WTC11 (cell line): ENCODE measurements around the gene GOLGA5. TPM values are rescaled to one million over a fixed set of nuclear protein-coding genes. Genes with fewer than 3 reads are reported as not detected.

ENCODE experiments used
- ATAC-seq: fragments of 200-7000 bp; cut with Tn5 transposase; 2 replicates; pipeline ENCODE4 v1.10.0; 2021; ENCODE audit warnings: mild to moderate bottlenecking, moderate library complexity
- CTCF ChIA-PET: fragments of 300-600 bp; sonication (Branson Sonifier 250); formaldehyde crosslinking; loops from one replicate; lab custom pipeline; 2021; ENCODE audit warnings: antibody characterized with exemption; lab: Charles Lee
- POLR2A ChIA-PET: fragments of 350-600 bp; sonication (Branson Sonifier 250); formaldehyde crosslinking; loops from one replicate; lab custom pipeline; 2021; ENCODE audit warnings: antibody characterized with exemption; lab: Charles Lee
- DNase-seq: peaks from one replicate; pipeline ENCODE4 v3.0.0; 2021; ENCODE audit warnings: low spot score
- H3K27ac Mint-ChIP-seq: 2 replicates; pipeline ENCODE4 v1.8.0; 2021; ENCODE audit warnings: mixed read lengths
- H3K27me3 Mint-ChIP-seq: 2 replicates; pipeline ENCODE4 v1.8.0; 2021; ENCODE audit warnings: low read depth, mild to moderate bottlenecking, moderate library complexity, mixed read lengths
- H3K36me3 Mint-ChIP-seq: 2 replicates; pipeline ENCODE4 v1.8.0; 2021; ENCODE audit warnings: mixed read lengths
- H3K4me1 Mint-ChIP-seq: 2 replicates; pipeline ENCODE4 v1.8.0; 2022; ENCODE audit warnings: mixed read lengths
- H3K4me3 Mint-ChIP-seq: 2 replicates; pipeline ENCODE4 v1.8.0; 2021; ENCODE audit warnings: mild to moderate bottlenecking, moderate library complexity, mixed read lengths
- H3K9me3 Mint-ChIP-seq: 2 replicates; pipeline ENCODE4 v1.8.0; 2021; ENCODE audit warnings: mixed read lengths
- AR ChIP-seq: fragments of 250-450 bp; sonication (Bioruptor Pico); IDR thresholded peaks from 2 replicates; pipeline ENCODE4 v1.9.0; 2021; ENCODE audit warnings: mild to moderate bottlenecking
- ATF1 ChIP-seq: sonication (generic); formaldehyde crosslinking; IDR thresholded peaks from 2 replicates; pipeline ENCODE4 v1.8.1; 2023; ENCODE audit warnings: mild to moderate bottlenecking, moderate library complexity, missing genetic modification reagents
- ATF2 ChIP-seq: sonication (generic); formaldehyde crosslinking; IDR thresholded peaks from 2 replicates; pipeline ENCODE4 v1.8.1; 2022; ENCODE audit warnings: low read depth, missing genetic modification reagents, borderline replicate concordance
- CBFB ChIP-seq: sonication (generic); formaldehyde crosslinking; IDR thresholded peaks from 2 replicates; pipeline ENCODE4 v1.8.1; 2022; ENCODE audit warnings: mild to moderate bottlenecking, low read depth, missing genetic modification reagents
- CREM ChIP-seq: sonication (generic); formaldehyde crosslinking; IDR thresholded peaks from 2 replicates; pipeline ENCODE4 v1.8.1; 2022; ENCODE audit warnings: mild to moderate bottlenecking, missing genetic modification reagents, moderate library complexity
- E2F1 ChIP-seq: sonication (generic); formaldehyde crosslinking; IDR thresholded peaks from 2 replicates; pipeline ENCODE4 v1.8.0; 2022; ENCODE audit warnings: mild to moderate bottlenecking, missing genetic modification reagents
- EMX1 ChIP-seq: fragments of 250-450 bp; sonication (Bioruptor Pico); IDR thresholded peaks from 2 replicates; pipeline ENCODE4 v1.8.0; 2021; ENCODE audit warnings: mild to moderate bottlenecking
- FOXK1 ChIP-seq: sonication (generic); formaldehyde crosslinking; IDR thresholded peaks from 2 replicates; pipeline ENCODE4 v1.8.0; 2022; ENCODE audit warnings: mild to moderate bottlenecking, moderate library complexity, missing genetic modification reagents
- GABPB1 ChIP-seq: sonication (generic); formaldehyde crosslinking; IDR thresholded peaks from 2 replicates; pipeline ENCODE4 v1.8.1; 2023; ENCODE audit warnings: mild to moderate bottlenecking, missing genetic modification reagents
- GTF2I ChIP-seq: fragments of 250-450 bp; sonication (Bioruptor Pico); conservative IDR thresholded peaks from 2 replicates; pipeline ENCODE4 v1.4.0; 2021; ENCODE audit warnings: mild to moderate bottlenecking
- HMGA2 ChIP-seq: fragments of 250-450 bp; sonication (Bioruptor Pico); IDR thresholded peaks from 2 replicates; pipeline ENCODE4 v1.4.0; 2021; ENCODE audit warnings: mild to moderate bottlenecking, moderate library complexity
- JUN ChIP-seq: sonication (generic); formaldehyde crosslinking; IDR thresholded peaks from 2 replicates; pipeline ENCODE4 v1.8.0; 2023; ENCODE audit warnings: mild to moderate bottlenecking, missing genetic modification reagents
- KAT7 ChIP-seq: sonication (generic); formaldehyde crosslinking; IDR thresholded peaks from 2 replicates; pipeline ENCODE4 v1.8.1; 2023; ENCODE audit warnings: missing genetic modification reagents, mild to moderate bottlenecking, borderline replicate concordance
- NFATC4 ChIP-seq: fragments of 250-450 bp; sonication (Bioruptor Pico); IDR thresholded peaks from 2 replicates; pipeline ENCODE4 v1.9.0; 2021; ENCODE audit warnings: mild to moderate bottlenecking
- NR1H2 ChIP-seq: sonication (generic); formaldehyde crosslinking; IDR thresholded peaks from 2 replicates; pipeline ENCODE4 v1.9.0; 2021; ENCODE audit warnings: mild to moderate bottlenecking, moderate library complexity, missing genetic modification reagents
- PRRX2 ChIP-seq: fragments of 250-450 bp; sonication (Bioruptor Pico); IDR thresholded peaks from 2 replicates; pipeline ENCODE4 v1.8.0; 2021; ENCODE audit warnings: mild to moderate bottlenecking
- RORB ChIP-seq: fragments of 250-450 bp; sonication (Bioruptor Pico); IDR thresholded peaks from 2 replicates; pipeline ENCODE4 v1.9.0; 2021; ENCODE audit warnings: mild to moderate bottlenecking
- SP1 ChIP-seq: sonication (generic); formaldehyde crosslinking; conservative IDR thresholded peaks from 2 replicates; pipeline ENCODE4 v1.8.1; 2022; ENCODE audit warnings: missing genetic modification reagents
- TCF7 ChIP-seq: sonication (generic); formaldehyde crosslinking; IDR thresholded peaks from 2 replicates; pipeline ENCODE4 v1.8.0; 2022; ENCODE audit warnings: mild to moderate bottlenecking, low read depth, missing genetic modification reagents, moderate library complexity
- ZNF263 ChIP-seq: sonication (generic); formaldehyde crosslinking; IDR thresholded peaks from 2 replicates; pipeline ENCODE4 v1.8.1; 2022; ENCODE audit warnings: low read depth, mild to moderate bottlenecking, moderate library complexity, missing genetic modification reagents
- ZNF671 ChIP-seq: fragments of 250-450 bp; sonication (Bioruptor Pico); IDR thresholded peaks from 2 replicates; pipeline ENCODE4 v1.8.0; 2021; ENCODE audit warnings: mild to moderate bottlenecking
- total RNA-seq: library from RNA; stranded (reverse); gene quantifications from 3 replicates; pipeline ENCODE4 v1.2.3, GENCODE V29; 2021
- TF ChIP-seq, protein P1 (sequence below): fragments of 250-450 bp; sonication (Bioruptor Pico); IDR thresholded peaks from 2 replicates; pipeline ENCODE4 v1.8.0; 2021; ENCODE audit warnings: mild to moderate bottlenecking
- TF ChIP-seq, protein P2 (sequence below): fragments of 250-450 bp; sonication (Bioruptor Pico); IDR thresholded peaks from 2 replicates; pipeline ENCODE4 v1.9.0; 2021; ENCODE audit warnings: mild to moderate bottlenecking, borderline replicate concordance
- TF ChIP-seq, protein P3 (sequence below): sonication (generic); formaldehyde crosslinking; conservative IDR thresholded peaks from 2 replicates; pipeline ENCODE4 v1.8.1; 2023; ENCODE audit warnings: mild to moderate bottlenecking, low read depth, missing genetic modification reagents, moderate library complexity

GOLGA5 gene
- total RNA-seq, 1 experiment from 2014 or later: 27.0 TPM

GRCh38 chr14:92759679-92760523 is 34.2 kb upstream of the GOLGA5 start (continued):
- TF ChIP-seq AR: no peak
- TF ChIP-seq, protein P1, sequence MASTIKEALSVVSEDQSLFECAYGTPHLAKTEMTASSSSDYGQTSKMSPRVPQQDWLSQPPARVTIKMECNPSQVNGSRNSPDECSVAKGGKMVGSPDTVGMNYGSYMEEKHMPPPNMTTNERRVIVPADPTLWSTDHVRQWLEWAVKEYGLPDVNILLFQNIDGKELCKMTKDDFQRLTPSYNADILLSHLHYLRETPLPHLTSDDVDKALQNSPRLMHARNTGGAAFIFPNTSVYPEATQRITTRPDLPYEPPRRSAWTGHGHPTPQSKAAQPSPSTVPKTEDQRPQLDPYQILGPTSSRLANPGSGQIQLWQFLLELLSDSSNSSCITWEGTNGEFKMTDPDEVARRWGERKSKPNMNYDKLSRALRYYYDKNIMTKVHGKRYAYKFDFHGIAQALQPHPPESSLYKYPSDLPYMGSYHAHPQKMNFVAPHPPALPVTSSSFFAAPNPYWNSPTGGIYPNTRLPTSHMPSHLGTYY (CRISPR knock-in tag): no peak
- no peak for TF ChIP-seq E2F1 (CRISPR knock-in tag)
- TF ChIP-seq ATF1 (CRISPR knock-in tag): no peak
- no peak for TF ChIP-seq ZNF671 (CRISPR knock-in tag)
- TF ChIP-seq NR1H2 (CRISPR knock-in tag): no peak
- no peak for TF ChIP-seq ZNF263 (CRISPR knock-in tag)

DNA sequence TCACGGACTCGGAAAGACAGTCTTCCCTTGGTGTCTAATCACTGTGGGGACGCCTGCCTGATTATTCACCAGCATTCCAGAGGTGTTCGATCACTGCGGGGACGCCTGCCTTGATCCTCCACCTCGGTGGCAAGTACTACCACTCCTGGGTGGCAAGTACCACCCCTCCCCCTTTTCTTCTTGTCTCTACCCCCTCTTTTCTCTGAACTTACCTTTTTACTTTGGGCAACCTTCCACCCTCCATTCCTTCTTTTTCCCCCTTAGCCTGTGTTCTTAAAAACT is 33.6 kb upstream of the GOLGA5 start:
- ATAC-seq: no peak
- TF ChIP-seq ATF2 (CRISPR knock-in tag) (no peak), JUN (CRISPR knock-in tag) (no peak), GABPB1 (CRISPR knock-in tag) (no peak), EMX1 (no peak), PRRX2 (no peak), SP1 (no peak), CREM (CRISPR knock-in tag) (no peak), CBFB (CRISPR knock-in tag) (no peak), HMGA2 (no peak), TCF7 (CRISPR knock-in tag) (no peak), NFATC4 (CRISPR knock-in tag) (no peak), FOXK1 (no peak), KAT7 (CRISPR knock-in tag) (no peak), RORB (CRISPR knock-in tag) (no peak), GTF2I (CRISPR knock-in tag) (no peak)
- TF ChIP-seq, protein P2, sequence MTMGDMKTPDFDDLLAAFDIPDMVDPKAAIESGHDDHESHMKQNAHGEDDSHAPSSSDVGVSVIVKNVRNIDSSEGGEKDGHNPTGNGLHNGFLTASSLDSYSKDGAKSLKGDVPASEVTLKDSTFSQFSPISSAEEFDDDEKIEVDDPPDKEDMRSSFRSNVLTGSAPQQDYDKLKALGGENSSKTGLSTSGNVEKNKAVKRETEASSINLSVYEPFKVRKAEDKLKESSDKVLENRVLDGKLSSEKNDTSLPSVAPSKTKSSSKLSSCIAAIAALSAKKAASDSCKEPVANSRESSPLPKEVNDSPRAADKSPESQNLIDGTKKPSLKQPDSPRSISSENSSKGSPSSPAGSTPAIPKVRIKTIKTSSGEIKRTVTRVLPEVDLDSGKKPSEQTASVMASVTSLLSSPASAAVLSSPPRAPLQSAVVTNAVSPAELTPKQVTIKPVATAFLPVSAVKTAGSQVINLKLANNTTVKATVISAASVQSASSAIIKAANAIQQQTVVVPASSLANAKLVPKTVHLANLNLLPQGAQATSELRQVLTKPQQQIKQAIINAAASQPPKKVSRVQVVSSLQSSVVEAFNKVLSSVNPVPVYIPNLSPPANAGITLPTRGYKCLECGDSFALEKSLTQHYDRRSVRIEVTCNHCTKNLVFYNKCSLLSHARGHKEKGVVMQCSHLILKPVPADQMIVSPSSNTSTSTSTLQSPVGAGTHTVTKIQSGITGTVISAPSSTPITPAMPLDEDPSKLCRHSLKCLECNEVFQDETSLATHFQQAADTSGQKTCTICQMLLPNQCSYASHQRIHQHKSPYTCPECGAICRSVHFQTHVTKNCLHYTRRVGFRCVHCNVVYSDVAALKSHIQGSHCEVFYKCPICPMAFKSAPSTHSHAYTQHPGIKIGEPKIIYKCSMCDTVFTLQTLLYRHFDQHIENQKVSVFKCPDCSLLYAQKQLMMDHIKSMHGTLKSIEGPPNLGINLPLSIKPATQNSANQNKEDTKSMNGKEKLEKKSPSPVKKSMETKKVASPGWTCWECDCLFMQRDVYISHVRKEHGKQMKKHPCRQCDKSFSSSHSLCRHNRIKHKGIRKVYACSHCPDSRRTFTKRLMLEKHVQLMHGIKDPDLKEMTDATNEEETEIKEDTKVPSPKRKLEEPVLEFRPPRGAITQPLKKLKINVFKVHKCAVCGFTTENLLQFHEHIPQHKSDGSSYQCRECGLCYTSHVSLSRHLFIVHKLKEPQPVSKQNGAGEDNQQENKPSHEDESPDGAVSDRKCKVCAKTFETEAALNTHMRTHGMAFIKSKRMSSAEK (CRISPR knock-in tag): no peak
- TF ChIP-seq, protein P3, sequence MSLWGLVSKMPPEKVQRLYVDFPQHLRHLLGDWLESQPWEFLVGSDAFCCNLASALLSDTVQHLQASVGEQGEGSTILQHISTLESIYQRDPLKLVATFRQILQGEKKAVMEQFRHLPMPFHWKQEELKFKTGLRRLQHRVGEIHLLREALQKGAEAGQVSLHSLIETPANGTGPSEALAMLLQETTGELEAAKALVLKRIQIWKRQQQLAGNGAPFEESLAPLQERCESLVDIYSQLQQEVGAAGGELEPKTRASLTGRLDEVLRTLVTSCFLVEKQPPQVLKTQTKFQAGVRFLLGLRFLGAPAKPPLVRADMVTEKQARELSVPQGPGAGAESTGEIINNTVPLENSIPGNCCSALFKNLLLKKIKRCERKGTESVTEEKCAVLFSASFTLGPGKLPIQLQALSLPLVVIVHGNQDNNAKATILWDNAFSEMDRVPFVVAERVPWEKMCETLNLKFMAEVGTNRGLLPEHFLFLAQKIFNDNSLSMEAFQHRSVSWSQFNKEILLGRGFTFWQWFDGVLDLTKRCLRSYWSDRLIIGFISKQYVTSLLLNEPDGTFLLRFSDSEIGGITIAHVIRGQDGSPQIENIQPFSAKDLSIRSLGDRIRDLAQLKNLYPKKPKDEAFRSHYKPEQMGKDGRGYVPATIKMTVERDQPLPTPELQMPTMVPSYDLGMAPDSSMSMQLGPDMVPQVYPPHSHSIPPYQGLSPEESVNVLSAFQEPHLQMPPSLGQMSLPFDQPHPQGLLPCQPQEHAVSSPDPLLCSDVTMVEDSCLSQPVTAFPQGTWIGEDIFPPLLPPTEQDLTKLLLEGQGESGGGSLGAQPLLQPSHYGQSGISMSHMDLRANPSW: no peak

More for the DNA sequence above, 33.6 kb upstream of the GOLGA5 start:
- Mint-ChIP-seq H3K4me1 (no peaks in the 10 kb centered on the region), H3K4me3 (no peak overlapping the region), H3K36me3 (no peaks in the 10 kb centered on the region), H3K27me3 (peaks cover 12% of the 10 kb centered on the region; the same call in 1 of the 2 replicates), H3K9me3 (peaks cover 23% of the 10 kb centered on the region), H3K27ac (no peak overlapping the region)
- ChIA-PET POLR2A (no interaction called here), CTCF (no interaction called here)
- no peak for DNase-seq
